Mucosa of descending colon (tissue), 3 donors: ENCODE results near the gene PARN. TPM values are rescaled to one million over a fixed set of nuclear protein-coding genes. Genes with fewer than 3 reads are reported as not detected.
A peak's percentile ranks its signal among the peaks of the same experiment; 100 is the strongest.

ENCODE experiments used
- ATAC-seq: fragments of 200-7000 bp; cut with Tn5 transposase; one replicate; pipeline ENCODE4 v1.9.1; 2020; ENCODE audit warnings: mild to moderate bottlenecking, moderate library complexity
- DNase-seq, 3 donors: peaks; one replicate each; pipeline ENCODE4 v3.0.0-alpha.2; 2020
- H3K36me3 ChIP-seq: fragments of 200-600 bp; one replicate; pipeline ENCODE4 v1.8.0; 2021; ENCODE audit warnings: low read depth, mild to moderate bottlenecking
- H3K4me1 ChIP-seq: fragments of 200-600 bp; one replicate; pipeline ENCODE4 v1.8.0; 2021; ENCODE audit warnings: low read depth, mild to moderate bottlenecking
- H3K4me3 ChIP-seq: fragments of 200-600 bp; one replicate; pipeline ENCODE4 v1.8.0; 2021; ENCODE audit warnings: mild to moderate bottlenecking
- H3K9me3 ChIP-seq: fragments of 200-600 bp; one replicate; pipeline ENCODE4 v1.8.0; 2021; ENCODE audit warnings: mild to moderate bottlenecking
- intact Hi-C, 2 donors: fragments of 100-400 bp; cut with DNase I in 1 of 2; cut with micrococcal nuclease in 1 of 2; formaldehyde crosslinking; loops; one replicate each; pipeline versions ENCODE4 v1.11.0 to v1.11.1; 2022; cut with DNase I, micrococcal nuclease
- long read RNA-seq, 2 donors: library from polyadenylated mRNA; unstranded; transcript quantifications; one replicate each; pipeline ENCODE4 v2.0.0, GENCODE V29; 2019 to 2021
- total RNA-seq, 3 donors: library from RNA; stranded (reverse); fragmentation: NEBNext Ultra II Directional in 2 of 3; extraction: Animal tissue kit (Norgen Biotek cat#: 25700) in 2 of 3; gene quantifications; one replicate each; pipeline versions ENCODE4 v1.2.1 to v1.2.4, GENCODE V29; 2021 to 2023
- TF ChIP-seq, protein P1 (sequence below): fragments of 200-600 bp; IDR thresholded peaks from one replicate; pipeline ENCODE4 v1.8.0; 2022; ENCODE audit warnings: antibody characterized with exemption, mild to moderate bottlenecking
- donor health status: DM: no; HTN: no; CAD: no; lungs with moderate emphysema.
- donor health status: DM: no; HTN: no; CAD: no.
- donor health status: DM: no; HTN: yes; CAD: no.

PARN gene, protein sequence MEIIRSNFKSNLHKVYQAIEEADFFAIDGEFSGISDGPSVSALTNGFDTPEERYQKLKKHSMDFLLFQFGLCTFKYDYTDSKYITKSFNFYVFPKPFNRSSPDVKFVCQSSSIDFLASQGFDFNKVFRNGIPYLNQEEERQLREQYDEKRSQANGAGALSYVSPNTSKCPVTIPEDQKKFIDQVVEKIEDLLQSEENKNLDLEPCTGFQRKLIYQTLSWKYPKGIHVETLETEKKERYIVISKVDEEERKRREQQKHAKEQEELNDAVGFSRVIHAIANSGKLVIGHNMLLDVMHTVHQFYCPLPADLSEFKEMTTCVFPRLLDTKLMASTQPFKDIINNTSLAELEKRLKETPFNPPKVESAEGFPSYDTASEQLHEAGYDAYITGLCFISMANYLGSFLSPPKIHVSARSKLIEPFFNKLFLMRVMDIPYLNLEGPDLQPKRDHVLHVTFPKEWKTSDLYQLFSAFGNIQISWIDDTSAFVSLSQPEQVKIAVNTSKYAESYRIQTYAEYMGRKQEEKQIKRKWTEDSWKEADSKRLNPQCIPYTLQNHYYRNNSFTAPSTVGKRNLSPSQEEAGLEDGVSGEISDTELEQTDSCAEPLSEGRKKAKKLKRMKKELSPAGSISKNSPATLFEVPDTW
- total RNA-seq: 10 to 100 TPM; 31.5 to 34.0 (median 33.3) TPM
- long read RNA-seq, donor 1, transcript PARN-203 (24 exons, 3,078 nt): major isoform, 20 of 31 reads
- long read RNA-seq, donor 1, partial matches to known transcripts: 3 of 31 reads
- long read RNA-seq, donor 1, other reads (novel, unspliced or antisense): 6 of 31 reads
- long read RNA-seq, donor 2, partial matches to known transcripts: 6 of 17 reads
- long read RNA-seq, donor 2, other reads (novel, unspliced or antisense): 6 of 17 reads

DNA sequence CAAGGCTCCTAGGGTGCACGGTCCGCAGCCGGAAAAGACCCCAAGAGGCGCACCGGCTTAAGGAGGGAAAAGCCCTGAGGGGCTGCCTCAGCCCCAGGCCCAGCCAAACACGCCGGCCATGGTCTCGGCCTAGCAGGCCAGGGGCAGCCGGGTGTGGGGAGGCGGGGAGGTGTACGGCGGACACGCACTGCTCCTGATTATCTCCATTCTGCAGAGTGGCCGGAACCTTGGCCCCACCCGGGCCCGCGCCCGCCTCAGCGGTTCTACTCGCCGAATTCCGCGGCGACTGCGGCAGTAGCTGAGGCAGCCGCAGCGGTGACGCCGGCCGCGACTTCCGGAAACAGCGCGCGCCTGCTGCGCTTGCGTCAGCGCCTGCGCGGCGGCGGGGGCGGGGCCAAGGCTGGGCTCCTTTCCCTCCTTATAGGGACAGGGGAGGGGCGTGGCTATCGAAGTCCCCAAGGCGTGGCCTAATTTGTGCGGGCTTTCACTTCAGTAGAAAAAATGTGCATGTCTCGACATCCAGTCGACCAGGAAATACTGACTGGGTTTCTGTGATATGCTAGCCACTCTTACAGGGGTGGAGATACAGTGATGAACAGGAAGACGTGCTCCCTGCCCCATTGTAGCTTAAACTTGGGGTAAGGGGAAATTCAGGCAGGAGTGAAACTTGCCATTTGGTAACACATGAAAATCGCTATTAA lies at the start of gene PARN:
TSS of gene PARN (minus strand) at position 342 of the 701 bp plus-strand sequence. CDS start at position 207, 135 bp downstream.
- intact Hi-C loops: no loop called here
- peak; percentile 80 for ATAC-seq
- H3K9me3 ChIP-seq: no peaks in the 10 kb centered on the region
- TF ChIP-seq, protein P1, sequence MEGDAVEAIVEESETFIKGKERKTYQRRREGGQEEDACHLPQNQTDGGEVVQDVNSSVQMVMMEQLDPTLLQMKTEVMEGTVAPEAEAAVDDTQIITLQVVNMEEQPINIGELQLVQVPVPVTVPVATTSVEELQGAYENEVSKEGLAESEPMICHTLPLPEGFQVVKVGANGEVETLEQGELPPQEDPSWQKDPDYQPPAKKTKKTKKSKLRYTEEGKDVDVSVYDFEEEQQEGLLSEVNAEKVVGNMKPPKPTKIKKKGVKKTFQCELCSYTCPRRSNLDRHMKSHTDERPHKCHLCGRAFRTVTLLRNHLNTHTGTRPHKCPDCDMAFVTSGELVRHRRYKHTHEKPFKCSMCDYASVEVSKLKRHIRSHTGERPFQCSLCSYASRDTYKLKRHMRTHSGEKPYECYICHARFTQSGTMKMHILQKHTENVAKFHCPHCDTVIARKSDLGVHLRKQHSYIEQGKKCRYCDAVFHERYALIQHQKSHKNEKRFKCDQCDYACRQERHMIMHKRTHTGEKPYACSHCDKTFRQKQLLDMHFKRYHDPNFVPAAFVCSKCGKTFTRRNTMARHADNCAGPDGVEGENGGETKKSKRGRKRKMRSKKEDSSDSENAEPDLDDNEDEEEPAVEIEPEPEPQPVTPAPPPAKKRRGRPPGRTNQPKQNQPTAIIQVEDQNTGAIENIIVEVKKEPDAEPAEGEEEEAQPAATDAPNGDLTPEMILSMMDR: no peak
- H3K4me3 ChIP-seq: peak within 1 kb of the TSS; percentile 60
- peaks cover 23% of the 10 kb centered on the region for H3K4me1 ChIP-seq
- H3K36me3 ChIP-seq: no peaks in the 10 kb centered on the region
- peak; percentile 98 to 99 (median 98) for DNase-seq

DNA sequence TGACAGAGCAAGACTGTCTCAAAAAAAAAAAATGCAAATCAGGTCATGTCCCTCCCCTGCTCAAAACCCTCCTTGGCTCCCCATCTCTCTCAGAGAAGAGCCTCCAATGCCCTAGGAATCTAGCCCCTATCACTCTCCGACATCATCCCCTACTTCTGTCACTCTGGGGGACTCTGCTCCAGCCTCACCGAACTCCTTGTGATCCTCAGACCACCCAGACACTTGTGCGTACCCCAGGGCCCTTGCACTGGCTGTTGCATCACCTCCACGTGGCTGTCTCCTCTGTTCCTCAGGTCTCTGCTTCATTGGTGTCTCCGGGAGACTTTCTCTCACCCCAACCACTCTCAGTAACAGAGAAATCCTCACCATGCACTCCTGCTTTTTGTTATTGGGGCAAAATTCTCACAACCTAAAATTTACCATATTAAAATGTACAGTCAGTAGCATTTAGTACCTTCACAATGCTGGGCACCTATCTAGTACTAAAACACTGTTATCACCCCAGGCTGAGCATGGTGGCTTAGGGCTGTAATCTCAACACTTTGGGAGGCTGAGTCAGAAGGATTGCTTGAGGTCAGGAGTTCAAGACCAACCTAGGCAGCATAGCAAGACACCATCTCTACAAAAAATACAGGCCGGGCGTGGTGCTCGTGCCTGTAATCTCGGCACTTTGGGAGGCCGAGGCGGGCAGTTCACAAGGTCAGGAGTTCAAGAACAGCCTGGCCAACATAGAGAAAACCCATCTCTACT lies 48.9 kb upstream of the PARN start:
- TF ChIP-seq, protein P1: no peak
- Histone ChIP-seq H3K9me3 (no peaks in the 10 kb centered on the region), H3K36me3 (no peaks in the 10 kb centered on the region), H3K4me1 (no peaks in the 10 kb centered on the region), H3K4me3 (no peak overlapping the region)
- intact Hi-C loops: no loop called here
- no peak for DNase-seq
- ATAC-seq: no peak

DNA sequence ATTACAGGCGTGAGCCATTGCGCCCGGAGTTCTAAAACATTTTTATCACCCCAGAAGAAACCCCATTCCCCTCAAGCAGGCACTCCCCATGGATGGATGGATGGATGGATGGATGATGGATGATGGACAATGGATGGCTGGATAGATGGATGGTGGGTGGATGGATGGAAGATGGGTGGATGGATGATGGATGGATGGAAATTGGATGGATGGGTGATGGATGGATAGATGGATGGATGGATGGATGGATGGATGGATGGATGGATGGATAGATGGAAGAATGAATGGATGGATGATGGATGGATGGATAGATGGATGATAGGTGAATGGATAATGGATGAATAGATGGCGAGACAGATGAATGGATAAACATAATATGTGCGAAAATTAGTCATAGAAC lies 47.6 kb upstream of the PARN start:
- intact Hi-C loops: no loop called here
- TF ChIP-seq, protein P1: no peak
- DNase-seq: no peak
- ATAC-seq: no peak
- H3K36me3 ChIP-seq: no peaks in the 10 kb centered on the region
- peaks cover 6% of the 10 kb centered on the region for H3K4me1 ChIP-seq
- no peak overlapping the region for H3K4me3 ChIP-seq
- no peaks in the 10 kb centered on the region for H3K9me3 ChIP-seq

DNA sequence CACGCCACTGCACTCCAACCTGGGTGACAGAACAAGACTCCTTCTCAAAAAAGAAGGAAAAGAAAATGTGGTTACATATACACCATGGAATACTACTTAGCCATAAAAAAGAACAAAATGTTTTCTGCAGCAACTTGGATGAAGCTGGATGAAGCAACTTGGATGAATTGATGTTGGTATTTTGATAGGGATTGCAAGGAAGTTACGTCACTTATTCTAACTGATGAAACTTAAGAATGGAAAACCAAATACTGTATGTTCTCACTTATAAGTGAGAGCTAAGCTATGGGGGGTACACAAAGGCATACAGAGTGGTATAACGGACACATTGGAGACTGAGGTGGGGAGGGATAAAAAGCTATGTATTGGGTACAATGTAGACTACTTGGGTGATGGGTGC lies 46.6 kb upstream of the PARN start:
- intact Hi-C loops: no loop called here

More for the DNA sequence above, 46.6 kb upstream of the PARN start:
- Histone ChIP-seq H3K36me3 (no peaks in the 10 kb centered on the region), H3K4me1 (peaks cover 16% of the 10 kb centered on the region), H3K4me3 (no peak overlapping the region), H3K9me3 (no peaks in the 10 kb centered on the region)
- DNase-seq: no peak
- TF ChIP-seq, protein P1: no peak
- no peak for ATAC-seq
